Measurements from ENCODE around the gene IL3.

The IL3 gene

DNA sequence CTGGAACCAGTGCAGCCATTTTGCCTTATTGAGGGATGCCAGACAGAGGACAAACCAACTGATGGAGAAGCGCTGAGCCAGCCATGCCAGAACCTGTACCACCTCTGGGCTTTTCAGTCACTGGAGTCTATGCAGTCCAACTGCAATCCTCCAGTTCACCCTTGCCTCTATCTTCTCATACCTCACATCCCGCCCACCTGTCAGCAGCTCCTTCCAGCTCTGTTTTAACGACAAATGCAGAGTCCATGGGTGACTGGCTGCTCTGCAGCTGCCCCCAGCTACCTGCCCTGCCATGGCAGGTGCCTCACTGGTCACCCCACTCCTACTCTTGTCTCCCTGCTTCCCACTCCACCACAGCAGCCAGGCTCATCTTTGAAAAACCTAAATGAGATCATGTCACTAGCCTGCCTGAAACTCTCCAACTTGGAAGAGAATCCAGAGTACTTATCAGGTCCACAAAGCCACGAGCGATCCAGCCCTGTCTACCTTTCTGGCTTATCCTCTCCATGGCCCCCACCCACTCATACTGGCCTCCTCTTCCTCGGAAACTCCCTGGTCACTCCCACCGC lies 35.0 kb upstream of the IL3 start:
- DNase-seq (ENCODE audit: low read depth in 1 of 2, low spot score in 1 of 2), result no peak

DNA sequence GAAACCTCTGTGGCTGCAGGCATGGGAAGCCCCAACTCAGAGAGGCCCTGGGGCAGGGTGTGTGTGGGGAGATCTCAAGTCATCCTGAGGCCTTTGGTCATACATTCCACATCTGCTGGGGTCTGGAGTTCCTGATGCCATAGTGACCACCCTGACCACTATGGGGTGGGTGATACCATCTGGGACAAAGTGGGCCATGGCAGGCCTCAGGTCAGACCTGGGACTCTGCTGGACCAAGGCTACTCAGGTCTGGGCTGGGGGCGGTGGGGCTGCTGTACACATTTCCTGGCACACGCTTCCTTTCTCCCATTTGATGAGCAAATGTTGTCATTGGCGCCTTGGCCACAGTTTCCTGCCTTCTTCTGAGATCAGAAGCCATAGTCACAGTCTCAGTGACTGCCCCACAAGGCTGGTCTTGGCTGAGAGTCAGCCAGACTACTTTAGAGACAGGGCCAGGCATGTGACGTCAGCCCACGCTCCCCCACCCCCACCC lies 33.9 kb upstream of the IL3 start:
- DNase-seq (ENCODE audit: low read depth in 1 of 2, low spot score in 1 of 2), result no peak

DNA sequence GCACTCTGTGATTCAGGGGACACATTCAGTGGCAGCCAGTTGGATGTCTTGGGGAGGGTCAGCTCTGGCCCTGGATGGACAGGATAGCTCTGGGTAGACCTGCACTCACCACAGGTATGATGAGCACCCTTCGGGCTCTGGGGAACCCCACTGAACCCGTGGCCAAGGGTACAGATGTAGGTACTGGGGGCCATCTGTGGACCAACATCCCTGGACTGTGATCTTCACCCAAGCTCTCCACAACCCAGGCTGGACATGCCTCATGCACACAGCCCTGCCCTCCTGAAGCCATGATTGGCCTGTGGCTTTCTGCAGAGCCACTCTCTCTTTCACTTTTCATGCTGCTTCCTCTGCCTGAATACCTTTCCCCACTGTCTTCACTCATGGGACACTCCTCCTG lies 33.4 kb upstream of the IL3 start:
- DNase-seq (ENCODE audit: low read depth in 1 of 2, low spot score in 1 of 2), result no peak

GRCh38 chr5:132029609-132030330 lies 30.7 kb upstream of the IL3 start:
- DNase-seq (ENCODE audit: low read depth in 1 of 2, low spot score in 1 of 2), result no peak

GRCh38 chr5:132030610-132031009 lies 29.8 kb upstream of the IL3 start:
- DNase-seq (ENCODE audit: low read depth in 1 of 2, low spot score in 1 of 2), result no peak

GRCh38 chr5:132032196-132032595 lies 28.3 kb upstream of the IL3 start:
- no peak for DNase-seq (ENCODE audit: low read depth in 1 of 2, low spot score in 1 of 2)

GRCh38 chr5:132033122-132033521 lies 27.3 kb upstream of the IL3 start:
- DNase-seq (ENCODE audit: low read depth in 1 of 2, low spot score in 1 of 2), result no peak

GRCh38 chr5:132037353-132037752 lies 23.1 kb upstream of the IL3 start:
- DNase-seq (ENCODE audit: low read depth in 1 of 2, low spot score in 1 of 2), result no peak

DNA sequence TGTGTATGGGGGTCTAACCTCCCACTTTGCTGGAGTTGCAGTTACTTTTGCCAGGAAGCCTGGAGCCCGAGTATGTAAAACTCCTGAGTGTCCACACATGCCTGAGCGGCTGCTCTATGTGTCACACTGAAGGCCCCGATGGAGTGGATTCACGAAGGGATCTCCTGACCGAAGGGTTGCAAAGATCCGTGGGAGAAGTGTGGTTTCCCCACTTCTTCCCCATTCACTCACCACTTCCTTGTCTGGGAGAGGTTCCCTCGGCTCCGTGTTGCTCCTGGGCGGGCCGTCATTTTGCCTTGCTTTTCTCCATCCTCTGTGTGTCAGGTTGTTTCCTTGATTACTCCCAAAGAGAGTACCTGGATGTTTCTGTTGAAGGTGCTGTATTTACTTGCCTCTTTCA lies 16.2 kb upstream of the IL3 start:
- DNase-seq (ENCODE audit: low read depth in 1 of 2, low spot score in 1 of 2), result no peak

DNA sequence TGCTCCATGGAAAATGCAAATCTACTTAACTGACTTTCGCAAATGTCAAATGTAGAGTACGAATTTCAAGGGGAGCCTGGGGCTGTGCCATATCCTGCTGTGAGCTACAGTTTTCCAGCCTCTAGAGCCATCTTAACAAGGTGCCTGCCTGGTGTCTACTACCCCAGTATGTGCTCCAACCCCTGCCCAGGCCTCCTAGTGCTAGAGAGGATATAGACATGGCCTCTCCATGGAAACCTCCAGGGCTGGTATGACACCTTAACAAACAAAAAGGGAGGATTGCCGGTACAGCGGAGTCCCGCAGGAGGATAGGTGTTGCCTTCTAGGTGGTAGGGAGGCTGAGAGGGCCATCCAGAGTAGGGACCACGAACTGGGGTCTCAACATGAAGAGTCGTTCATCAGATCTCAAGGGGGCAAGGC lies 13.6 kb upstream of the IL3 start:
- no peak for DNase-seq (ENCODE audit: low read depth in 1 of 2, low spot score in 1 of 2)

GRCh38 chr5:132049093-132049492 lies 11.4 kb upstream of the IL3 start:
- DNase-seq (ENCODE audit: low read depth in 1 of 2, low spot score in 1 of 2), result no peak

DNA sequence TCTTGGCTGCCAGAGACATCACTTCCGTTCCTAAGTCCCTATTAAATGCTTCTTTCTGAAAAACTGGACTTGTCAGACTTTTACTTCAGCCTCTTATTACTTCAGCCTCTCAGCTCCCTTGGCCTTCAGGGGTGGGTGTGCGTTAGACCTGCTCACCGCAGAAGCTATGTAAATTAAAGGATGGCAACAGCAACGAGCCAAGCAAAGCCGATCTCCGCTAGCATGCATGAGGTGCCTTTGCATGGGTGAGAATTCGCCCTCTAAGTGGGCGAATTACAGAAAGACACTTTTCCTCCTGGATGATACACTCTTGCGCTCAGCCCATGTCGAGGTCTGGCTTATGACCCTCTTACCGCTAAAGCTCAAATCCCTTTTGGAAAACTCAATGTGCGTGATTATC lies 10.9 kb upstream of the IL3 start:
- no peak for DNase-seq (ENCODE audit: low read depth in 1 of 2, low spot score in 1 of 2)

- no peak for DNase-seq (ENCODE audit: low read depth in 1 of 2, low spot score in 1 of 2)
Observed at GRCh38 chr5:132050136-132050535, 10.3 kb upstream of the IL3 start.

DNA sequence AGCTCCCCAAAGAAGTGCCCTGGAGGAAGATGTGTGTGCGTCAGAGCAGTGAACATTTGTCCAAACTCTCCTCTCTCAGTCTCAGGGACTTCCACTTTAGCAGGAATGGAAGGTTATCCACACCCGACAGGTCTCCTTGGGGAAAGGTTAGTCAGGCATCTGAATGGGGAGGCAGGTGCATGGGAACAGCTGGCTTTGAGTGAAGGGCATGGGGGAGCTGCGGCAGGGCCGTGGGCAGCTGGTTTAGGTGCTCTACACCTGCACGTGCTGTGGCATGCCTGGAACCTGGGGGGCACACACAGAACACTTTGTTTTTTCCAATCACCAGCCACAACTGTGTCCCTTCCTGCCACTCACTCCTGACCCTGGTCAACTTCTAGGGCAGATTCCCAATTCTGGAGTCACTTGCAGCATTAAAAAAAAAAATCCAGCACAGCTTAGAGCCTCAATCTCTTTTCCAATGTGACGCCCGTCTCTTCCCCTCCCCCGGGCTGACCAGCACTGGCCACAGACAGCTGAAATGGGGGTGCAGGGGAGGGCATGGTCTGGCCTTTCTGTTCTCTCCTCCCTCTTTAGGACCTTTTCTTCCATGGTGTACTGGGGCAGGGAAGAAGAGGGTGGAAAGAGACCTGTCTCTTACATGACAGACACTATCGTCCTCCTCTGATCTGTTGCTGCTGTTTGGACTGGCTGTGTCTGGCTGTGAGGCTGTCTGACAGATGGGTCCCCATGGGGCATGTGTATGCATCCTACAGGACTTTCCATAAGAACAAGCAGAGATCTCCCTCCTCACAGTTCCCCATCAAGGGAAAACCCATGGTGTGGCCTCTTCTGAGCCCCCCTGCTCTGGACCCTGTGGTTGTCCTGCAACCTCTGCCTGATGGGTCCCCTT lies 9.5 kb upstream of the IL3 start:
- DNase-seq (ENCODE audit: low read depth in 1 of 2, low spot score in 1 of 2), result no peak

DNA sequence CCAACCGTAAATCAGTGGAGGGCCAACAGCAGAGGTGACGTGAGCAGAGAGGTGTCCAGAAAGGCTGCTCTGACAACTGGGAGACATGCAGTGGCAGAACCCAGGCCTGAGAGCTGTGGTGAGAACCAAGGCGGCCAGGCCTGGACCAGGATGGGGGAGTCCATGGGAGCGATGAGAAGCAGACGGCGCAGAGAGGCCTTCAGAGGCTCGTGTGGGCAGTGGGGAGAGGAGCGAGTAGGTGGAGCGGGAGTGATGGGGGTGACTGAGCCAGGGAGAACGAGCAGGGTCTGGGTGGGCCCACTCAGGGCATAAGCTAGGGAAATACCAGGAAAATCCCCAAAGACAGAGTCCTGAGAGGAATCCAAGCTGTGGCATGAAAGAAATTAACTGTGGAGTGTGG lies 7.9 kb upstream of the IL3 start:
- no peak for DNase-seq (ENCODE audit: low read depth in 1 of 2, low spot score in 1 of 2)

GRCh38 chr5:132053483-132053882 lies 7.0 kb upstream of the IL3 start:
- DNase-seq (ENCODE audit: low read depth in 1 of 2, low spot score in 1 of 2), result no peak

GRCh38 chr5:132054031-132054696 lies 6.3 kb upstream of the IL3 start:
- DNase-seq (ENCODE audit: low read depth in 1 of 2, low spot score in 1 of 2), result no peak

DNA sequence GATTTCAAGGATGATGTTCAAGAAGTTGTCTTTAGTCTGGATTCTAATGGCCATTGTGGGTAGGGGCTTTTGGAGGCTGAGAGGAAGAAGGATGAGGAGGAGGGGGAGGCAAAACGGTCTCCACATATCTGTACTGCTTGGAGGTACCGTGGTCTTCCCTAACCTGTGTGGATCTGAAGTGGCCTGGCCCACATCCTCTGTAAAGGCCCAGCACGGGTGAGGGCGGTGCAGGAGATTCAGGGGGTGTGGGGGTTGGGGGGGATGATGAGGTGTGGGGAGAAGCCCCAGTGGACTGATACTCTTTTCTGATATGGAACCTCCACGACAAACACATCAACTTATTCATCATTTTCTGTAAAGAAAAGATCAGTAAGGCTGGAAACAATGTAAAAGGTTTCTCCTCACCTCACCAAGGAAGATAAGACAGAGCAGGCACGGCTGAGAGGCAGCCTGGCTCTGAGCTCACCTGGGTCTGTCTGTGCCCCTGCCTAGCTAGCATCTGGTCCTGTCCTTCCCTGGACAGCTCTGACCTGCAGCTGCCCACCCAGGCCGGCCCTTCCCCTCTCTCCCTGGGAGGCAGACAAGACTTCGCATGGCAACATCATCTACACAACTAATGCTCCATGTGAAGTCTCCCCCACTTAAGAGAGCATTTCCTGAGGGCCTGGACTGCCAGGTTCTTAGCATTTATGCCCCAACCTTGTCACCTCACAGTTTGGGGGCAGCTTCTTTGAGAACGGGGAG lies 5.6 kb upstream of the IL3 start:
- DNase-seq (ENCODE audit: low read depth in 1 of 2, low spot score in 1 of 2), result no peak

GRCh38 chr5:132055441-132055807 lies 5.0 kb upstream of the IL3 start:
- DNase-seq (ENCODE audit: low read depth in 1 of 2, low spot score in 1 of 2), result no peak

- no peak for DNase-seq (ENCODE audit: low read depth in 1 of 2, low spot score in 1 of 2)
Observed at GRCh38 chr5:132055808-132056609, 4.4 kb upstream of the IL3 start.

All from activated CD4-positive, alpha-beta T cell treated with anti-CD3 and anti-CD28 coated beads, Interleukin-2, amount 50 U/mL, for 24 hours (primary cell).